CMK (cell line): ENCODE data around the gene RPL27.

Experiments used
- DNase-seq: peaks from one replicate; pipeline ENCODE4 v3.0.0-alpha.2; 2010; ENCODE audit warnings: low read depth

RPL27 gene

DNA sequence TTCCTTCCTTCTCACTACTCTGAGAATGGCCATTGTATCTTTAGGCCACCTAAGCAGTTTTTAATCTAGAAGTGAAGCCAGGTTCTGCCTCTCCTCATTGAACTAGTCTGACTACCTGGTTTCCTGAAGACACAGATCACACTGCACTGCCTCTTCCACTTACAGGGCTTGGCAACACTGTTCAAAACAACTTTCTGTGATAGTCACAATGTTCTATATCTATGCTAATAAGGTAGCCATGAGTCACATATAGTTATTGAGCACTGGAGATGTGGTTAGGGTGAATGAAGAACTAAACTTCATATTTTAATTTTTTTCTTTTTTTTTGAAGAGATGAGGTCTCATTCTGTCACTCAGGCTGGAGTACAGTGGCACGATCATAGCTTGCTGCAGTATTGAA lies 53.8 kb downstream of the RPL27 start:
- DNase-seq, result no peak
